PC-9 (cell line): ENCODE measurements around the gene TRABD2B.

Experiments used
- EZH2 ChIP-seq: fragments of 200-600 bp; sonication (generic); IDR thresholded peaks from 2 replicates; pipeline ENCODE4 v1.8.0; 2017; ENCODE audit warnings: antibody characterized with exemption, low read depth
- TF ChIP-seq, protein P1 (sequence below): fragments of 200-600 bp; sonication (generic); conservative IDR thresholded peaks from 2 replicates; pipeline ENCODE4 v1.6.1; 2017; ENCODE audit warnings: mixed run types, antibody characterized with exemption, mild to moderate bottlenecking, moderate library complexity

DNA sequence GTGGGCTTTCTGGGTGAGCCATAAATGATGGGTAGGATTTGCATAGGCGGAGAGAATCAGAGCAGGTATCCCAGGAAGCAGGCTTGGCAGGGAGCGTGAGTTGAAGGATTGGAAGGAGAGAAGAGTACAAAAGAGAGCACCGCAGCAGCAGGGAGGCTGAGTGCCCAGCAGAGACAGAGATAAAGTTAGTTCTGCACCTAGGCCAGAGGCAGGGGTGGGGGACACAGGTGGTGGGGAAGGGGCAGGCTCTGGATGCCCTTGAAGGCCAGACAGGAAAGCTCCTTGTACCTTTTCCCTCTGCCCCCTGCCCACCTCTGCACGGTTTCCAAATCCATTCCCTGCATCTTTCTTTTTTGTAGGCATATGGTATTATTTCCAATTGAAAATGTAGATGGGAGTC lies 33.0 kb upstream of the TRABD2B start:
- TF ChIP-seq, protein P1, sequence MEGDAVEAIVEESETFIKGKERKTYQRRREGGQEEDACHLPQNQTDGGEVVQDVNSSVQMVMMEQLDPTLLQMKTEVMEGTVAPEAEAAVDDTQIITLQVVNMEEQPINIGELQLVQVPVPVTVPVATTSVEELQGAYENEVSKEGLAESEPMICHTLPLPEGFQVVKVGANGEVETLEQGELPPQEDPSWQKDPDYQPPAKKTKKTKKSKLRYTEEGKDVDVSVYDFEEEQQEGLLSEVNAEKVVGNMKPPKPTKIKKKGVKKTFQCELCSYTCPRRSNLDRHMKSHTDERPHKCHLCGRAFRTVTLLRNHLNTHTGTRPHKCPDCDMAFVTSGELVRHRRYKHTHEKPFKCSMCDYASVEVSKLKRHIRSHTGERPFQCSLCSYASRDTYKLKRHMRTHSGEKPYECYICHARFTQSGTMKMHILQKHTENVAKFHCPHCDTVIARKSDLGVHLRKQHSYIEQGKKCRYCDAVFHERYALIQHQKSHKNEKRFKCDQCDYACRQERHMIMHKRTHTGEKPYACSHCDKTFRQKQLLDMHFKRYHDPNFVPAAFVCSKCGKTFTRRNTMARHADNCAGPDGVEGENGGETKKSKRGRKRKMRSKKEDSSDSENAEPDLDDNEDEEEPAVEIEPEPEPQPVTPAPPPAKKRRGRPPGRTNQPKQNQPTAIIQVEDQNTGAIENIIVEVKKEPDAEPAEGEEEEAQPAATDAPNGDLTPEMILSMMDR, result no peak
- TF ChIP-seq EZH2, result no peak
